IgD-negative memory B cell (primary cell): ENCODE results near the gene TNIK. TPM values are rescaled to one million over a fixed set of nuclear protein-coding genes. Genes with fewer than 3 reads are reported as not detected.
"Not testable (repeated sequence)": the region's sequence is repeated elsewhere in the genome, so short reads cannot be mapped to it uniquely, and the experiment has no call there.

Experiments used
- H3K27ac Mint-ChIP-seq, 3 donors: one replicate each; pipeline ENCODE4 v1.8.0; 2020 to 2022; ENCODE audit warnings: mild to moderate bottlenecking in 3 of 3, mixed read lengths in 3 of 3, moderate library complexity in 1 of 3
- H3K27me3 Mint-ChIP-seq: one replicate; pipeline ENCODE4 v1.8.0; 2021; ENCODE audit warnings: mixed read lengths
- H3K36me3 Mint-ChIP-seq: one replicate; pipeline ENCODE4 v1.8.0; 2020; ENCODE audit warnings: mild to moderate bottlenecking, mixed read lengths
- H3K4me1 Mint-ChIP-seq, 3 donors: one replicate each; pipeline ENCODE4 v1.8.0; 2020 to 2022; ENCODE audit warnings: mixed read lengths in 3 of 3, mild to moderate bottlenecking in 1 of 3
- H3K4me3 Mint-ChIP-seq, 4 donors: one replicate each; pipeline ENCODE4 v1.8.0; 2020 to 2022; ENCODE audit warnings: mild to moderate bottlenecking in 4 of 4, mixed read lengths in 4 of 4, moderate library complexity in 3 of 4
- H3K9me3 Mint-ChIP-seq, 3 donors: one replicate each; pipeline ENCODE4 v1.8.0; 2020 to 2021; ENCODE audit warnings: mixed read lengths in 3 of 3, mild to moderate bottlenecking in 1 of 3
- polyA plus RNA-seq: library from polyadenylated mRNA; unstranded; fragments of 300-500 nt; fragmentation: Illumina TruSeq; gene quantifications from one replicate; pipeline ENCODE4 v1.2.3, GENCODE V29; 2021

TNIK gene
- polyA plus RNA-seq, 1 donor from 2014 or later: 3.0 TPM

DNA sequence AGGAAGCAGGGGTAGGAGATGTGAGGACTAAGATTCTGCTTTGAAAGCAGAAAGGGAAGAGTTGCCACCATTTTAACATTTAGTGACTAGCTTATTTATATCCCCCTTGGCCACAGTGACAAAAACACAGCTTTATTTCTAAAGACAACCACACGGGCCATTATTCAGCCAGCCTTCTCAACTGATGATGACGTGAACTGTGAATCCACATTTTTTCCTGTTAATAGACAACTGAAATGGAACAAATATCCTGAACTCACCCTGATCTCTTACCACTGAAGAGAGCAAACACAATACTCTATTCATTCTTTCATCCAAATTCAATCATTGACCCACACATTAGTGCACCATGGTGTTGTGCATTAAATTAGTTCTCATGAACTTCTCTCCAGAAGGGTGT, 145.1 kb downstream of the TNIK start:
- H3K4me3 Mint-ChIP-seq: no peak overlapping the region
- no peaks in the 10 kb centered on the region for H3K4me1 Mint-ChIP-seq
- peaks cover 2% of the 10 kb centered on the region for H3K36me3 Mint-ChIP-seq
- no peaks in the 10 kb centered on the region for H3K9me3 Mint-ChIP-seq
- no peaks in the 10 kb centered on the region for H3K27me3 Mint-ChIP-seq
- no peak overlapping the region for H3K27ac Mint-ChIP-seq

DNA sequence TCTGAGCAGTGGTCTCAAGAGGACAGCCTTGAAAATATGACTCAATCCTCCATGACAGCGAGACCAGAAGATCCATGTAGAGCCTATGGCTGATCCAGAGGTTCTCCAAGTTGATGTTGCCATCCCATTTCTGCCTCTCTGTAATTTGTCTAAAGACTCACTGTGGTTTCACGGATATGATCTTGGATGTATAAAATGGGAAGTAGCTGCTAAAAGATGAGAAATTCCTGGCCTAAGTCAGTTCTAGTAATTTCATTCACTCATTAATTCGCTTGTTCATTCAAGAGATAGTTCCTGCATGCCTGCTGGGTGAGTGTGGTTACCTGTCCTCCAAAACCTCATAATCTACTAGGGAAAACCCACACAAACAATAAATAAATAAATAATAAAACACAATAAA, 145.9 kb downstream of the TNIK start:
- no peak overlapping the region for H3K4me3 Mint-ChIP-seq
- H3K9me3 Mint-ChIP-seq: no peaks in the 10 kb centered on the region
- no peak overlapping the region for H3K27ac Mint-ChIP-seq
- peaks cover 2% of the 10 kb centered on the region for H3K36me3 Mint-ChIP-seq
- H3K4me1 Mint-ChIP-seq: no peaks in the 10 kb centered on the region
- no peaks in the 10 kb centered on the region for H3K27me3 Mint-ChIP-seq

DNA sequence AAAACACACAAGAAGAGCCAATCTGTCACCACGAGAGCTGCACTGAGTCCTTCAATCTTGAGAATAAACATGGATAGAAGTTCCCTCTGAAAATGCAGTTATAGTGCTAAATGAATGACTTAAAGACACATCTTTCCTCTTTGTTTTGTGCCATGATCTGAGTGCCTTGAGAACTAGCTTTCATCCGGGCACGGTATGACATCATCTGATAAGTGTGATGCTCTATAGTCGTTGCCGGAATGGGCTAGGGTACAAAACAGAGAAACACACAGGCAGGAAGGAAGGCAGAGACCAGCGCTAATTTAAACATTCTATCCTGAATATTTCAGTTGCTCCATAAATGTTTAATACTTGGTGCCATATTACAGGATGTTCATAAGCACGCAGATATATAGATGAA, 146.5 kb downstream of the TNIK start:
- no peaks in the 10 kb centered on the region for H3K9me3 Mint-ChIP-seq
- no peak overlapping the region for H3K4me3 Mint-ChIP-seq
- H3K27me3 Mint-ChIP-seq: no peaks in the 10 kb centered on the region
- H3K36me3 Mint-ChIP-seq: peaks cover 2% of the 10 kb centered on the region
- H3K4me1 Mint-ChIP-seq: no peaks in the 10 kb centered on the region
- no peak overlapping the region for H3K27ac Mint-ChIP-seq

DNA sequence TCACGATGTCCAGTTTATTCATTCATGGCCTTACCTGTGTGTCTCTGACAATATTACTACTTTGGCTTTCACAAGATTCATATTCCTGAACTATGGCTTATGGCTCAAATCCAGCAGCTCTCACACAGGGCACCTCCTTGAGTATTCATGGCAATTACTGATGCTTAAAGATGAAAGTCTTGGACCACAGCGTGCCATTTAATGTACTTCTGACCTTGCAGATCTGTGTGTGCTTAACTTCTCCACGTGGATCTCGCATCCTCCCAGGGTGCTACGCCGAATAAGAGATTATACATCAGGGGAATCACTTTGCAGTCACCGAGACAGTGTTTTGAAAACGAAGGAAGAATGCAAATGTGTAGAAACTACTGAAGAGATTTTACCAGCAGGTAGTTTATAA, 147.5 kb downstream of the TNIK start:
- Mint-ChIP-seq H3K9me3 (no peaks in the 10 kb centered on the region), H3K27ac (no peak overlapping the region), H3K27me3 (no peaks in the 10 kb centered on the region), H3K36me3 (peaks cover 2% of the 10 kb centered on the region), H3K4me3 (no peak overlapping the region), H3K4me1 (no peaks in the 10 kb centered on the region)

DNA sequence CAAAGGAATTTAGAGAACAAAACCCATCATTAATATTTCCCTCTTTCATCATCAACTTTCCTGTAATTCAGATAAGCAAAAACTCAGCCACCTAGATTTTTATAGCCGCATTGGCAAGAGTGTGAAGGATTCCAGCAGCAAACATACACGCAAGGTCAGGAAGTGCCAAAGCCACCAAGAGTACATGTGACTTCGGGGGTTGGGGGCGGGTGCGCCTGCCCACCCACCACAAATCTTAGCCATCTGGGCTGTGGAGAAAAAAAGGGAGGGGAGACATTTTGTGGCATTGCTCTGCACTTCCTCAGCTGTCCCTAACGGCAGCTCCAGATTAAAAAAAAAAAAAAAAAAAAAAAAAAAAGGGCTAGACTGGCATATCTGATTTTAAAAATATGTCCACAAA, 148.4 kb downstream of the TNIK start:
- Mint-ChIP-seq H3K36me3 (peaks cover 2% of the 10 kb centered on the region), H3K4me3 (no peak overlapping the region), H3K27ac (no peak overlapping the region)

DNA sequence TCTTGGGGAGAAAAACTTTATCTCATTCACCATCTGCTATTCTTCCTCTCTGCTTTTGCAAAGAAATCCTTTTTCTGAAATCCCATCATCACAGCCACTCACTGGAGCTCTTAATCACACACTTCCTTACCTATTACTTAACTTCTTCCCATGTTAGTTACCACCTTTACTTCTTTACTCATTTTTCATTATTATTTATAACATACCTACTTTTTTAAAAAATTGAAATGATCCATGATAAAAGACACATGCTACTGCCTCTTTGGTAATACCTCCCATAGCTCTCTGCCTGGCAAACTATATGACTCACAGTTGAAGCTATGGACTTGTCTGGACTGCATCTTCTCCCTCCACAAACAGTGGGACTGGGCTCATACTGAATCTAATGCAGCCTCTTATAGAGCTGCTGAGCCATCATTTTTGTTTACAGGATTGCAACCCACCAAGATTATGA, 150.3 kb downstream of the TNIK start:
- Mint-ChIP-seq H3K27ac (no peak overlapping the region), H3K4me3 (peak overlapping the region in 1 of 4 donors; percentile 9)

More for the DNA sequence above, 148.4 kb downstream of the TNIK start:
- Mint-ChIP-seq H3K27me3 (no peaks in the 10 kb centered on the region), H3K4me1 (no peaks in the 10 kb centered on the region), H3K9me3 (no peaks in the 10 kb centered on the region)

DNA sequence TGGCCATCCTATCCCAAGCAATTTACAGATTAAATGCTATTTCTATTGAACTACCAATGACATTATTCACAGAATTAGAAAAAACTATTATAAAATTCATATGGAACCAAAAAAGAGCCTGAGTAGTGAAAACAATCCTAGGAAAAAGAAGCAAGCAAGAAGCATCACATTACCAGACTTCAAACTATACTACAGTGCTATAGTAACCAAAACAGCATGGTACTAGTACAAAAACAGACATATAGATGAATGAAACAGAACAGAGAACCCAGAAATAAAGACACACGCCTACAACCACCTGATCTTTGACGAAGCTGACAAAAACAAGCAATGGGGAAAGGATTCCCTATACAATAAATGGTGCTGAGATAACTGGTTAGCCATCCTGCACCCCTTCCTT, 152.2 kb downstream of the TNIK start:
- no peaks in the 10 kb centered on the region for H3K4me1 Mint-ChIP-seq

More for the DNA sequence above, 150.3 kb downstream of the TNIK start:
- H3K9me3 Mint-ChIP-seq: peaks cover 0 to 3% (median 0%) of the 10 kb centered on the region in 3 donors
- H3K27me3 Mint-ChIP-seq: no peaks in the 10 kb centered on the region
- H3K36me3 Mint-ChIP-seq: no peaks in the 10 kb centered on the region
- no peaks in the 10 kb centered on the region for H3K4me1 Mint-ChIP-seq

DNA sequence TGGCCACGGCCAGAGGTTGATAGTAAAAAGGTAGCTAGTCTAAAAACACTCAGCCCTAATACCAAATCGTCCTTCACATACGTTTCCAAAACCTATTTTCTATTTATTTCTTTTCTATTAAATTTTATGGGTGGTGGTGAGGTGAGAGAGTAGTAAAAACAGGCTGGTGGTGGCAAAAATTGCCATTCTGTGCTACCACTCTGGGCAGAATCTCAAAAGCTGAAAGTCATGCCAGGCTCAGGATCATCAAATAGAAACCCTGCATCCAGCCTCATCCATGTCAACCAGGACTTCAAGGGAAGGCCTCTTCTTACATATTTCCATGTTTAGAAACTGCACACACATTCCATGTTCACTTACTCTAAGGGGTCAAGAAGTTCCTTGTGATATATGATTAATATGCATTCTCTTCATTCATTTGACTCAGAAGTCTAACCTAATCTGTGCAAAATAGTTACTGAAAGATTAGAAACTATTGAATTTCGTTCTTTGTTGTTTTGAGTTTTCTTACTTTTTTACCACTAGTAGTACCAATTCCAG, 153.1 kb downstream of the TNIK start:
- Mint-ChIP-seq H3K9me3 (peaks cover 0 to 4% (median 3%) of the 10 kb centered on the region in 3 donors), H3K27me3 (peaks cover 2% of the 10 kb centered on the region), H3K36me3 (peaks cover 3% of the 10 kb centered on the region), H3K27ac (no peak overlapping the region), H3K4me1 (no peaks in the 10 kb centered on the region), H3K4me3 (no peak overlapping the region)

More for the DNA sequence above, 152.2 kb downstream of the TNIK start:
- H3K27ac Mint-ChIP-seq: no peak overlapping the region
- H3K9me3 Mint-ChIP-seq: peaks cover 0 to 4% (median 3%) of the 10 kb centered on the region in 3 donors
- no peak overlapping the region for H3K4me3 Mint-ChIP-seq
- H3K27me3 Mint-ChIP-seq: peaks cover 2% of the 10 kb centered on the region
- peaks cover 3% of the 10 kb centered on the region for H3K36me3 Mint-ChIP-seq

DNA sequence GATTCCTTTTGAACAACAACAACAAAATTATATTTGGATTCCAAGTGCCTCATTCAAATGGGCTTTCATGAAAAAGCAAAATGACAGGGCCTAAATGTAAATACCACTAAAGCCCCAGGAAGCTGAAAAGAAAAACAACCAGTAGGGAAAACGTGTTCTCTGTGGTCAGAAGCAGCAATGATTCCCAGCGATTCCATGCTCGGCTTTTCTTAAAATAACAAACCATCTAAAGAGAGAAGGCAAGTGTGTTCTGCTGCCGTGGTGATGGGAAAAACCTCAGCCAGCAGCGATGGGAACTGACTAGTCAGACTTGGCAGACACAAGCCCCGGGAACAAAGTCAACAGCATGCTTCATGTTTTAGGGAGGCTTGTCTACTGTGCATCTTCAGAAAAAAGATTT, 153.6 kb downstream of the TNIK start:
- peaks cover 0 to 4% (median 3%) of the 10 kb centered on the region in 3 donors for H3K9me3 Mint-ChIP-seq

DNA sequence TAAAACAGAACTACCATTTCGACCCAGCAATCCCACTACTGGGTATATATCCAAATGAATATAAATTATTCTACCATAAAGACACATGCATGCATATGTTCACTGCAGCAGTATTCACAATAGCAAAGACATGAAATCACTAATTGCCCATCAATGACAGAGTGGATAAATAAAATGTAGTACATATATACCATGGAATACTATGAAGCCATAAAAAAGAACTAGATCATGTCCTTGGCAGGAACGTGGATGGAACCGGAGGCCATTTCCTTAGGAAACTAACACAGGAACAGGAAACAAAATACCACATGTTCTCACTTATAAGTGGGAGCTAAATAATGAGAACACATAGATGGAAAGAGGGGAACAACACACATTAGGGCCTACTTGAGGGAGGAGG, 154.4 kb downstream of the TNIK start:
- not testable (repeated sequence) for H3K9me3 Mint-ChIP-seq, H3K27ac Mint-ChIP-seq, H3K36me3 Mint-ChIP-seq, H3K4me1 Mint-ChIP-seq, H3K4me3 Mint-ChIP-seq, H3K27me3 Mint-ChIP-seq

More for the DNA sequence above, 153.6 kb downstream of the TNIK start:
- Mint-ChIP-seq H3K4me1 (no peaks in the 10 kb centered on the region), H3K27ac (no peak overlapping the region), H3K4me3 (no peak overlapping the region), H3K27me3 (peaks cover 2% of the 10 kb centered on the region), H3K36me3 (peaks cover 3% of the 10 kb centered on the region)

DNA sequence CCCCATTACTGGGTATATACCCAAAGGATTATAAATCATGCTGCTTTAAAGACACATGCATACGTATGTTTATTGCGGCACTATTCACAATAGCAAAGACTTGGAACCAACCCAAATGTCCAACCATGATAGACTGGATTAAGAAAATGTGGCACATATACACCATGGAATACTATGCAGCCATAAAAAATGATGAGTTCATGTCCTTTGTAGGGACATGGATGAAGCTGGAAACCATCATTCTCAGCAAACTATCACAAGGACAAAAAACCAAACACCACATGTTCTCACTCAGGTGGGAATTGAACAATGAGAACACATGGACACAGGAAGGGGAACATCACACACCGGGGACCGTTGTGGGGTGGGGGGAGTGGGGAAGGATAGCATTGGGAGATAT, 155.7 kb downstream of the TNIK start:
- H3K27ac Mint-ChIP-seq, H3K4me3 Mint-ChIP-seq, H3K9me3 Mint-ChIP-seq, H3K36me3 Mint-ChIP-seq, H3K27me3 Mint-ChIP-seq, H3K4me1 Mint-ChIP-seq: not testable (repeated sequence)

DNA sequence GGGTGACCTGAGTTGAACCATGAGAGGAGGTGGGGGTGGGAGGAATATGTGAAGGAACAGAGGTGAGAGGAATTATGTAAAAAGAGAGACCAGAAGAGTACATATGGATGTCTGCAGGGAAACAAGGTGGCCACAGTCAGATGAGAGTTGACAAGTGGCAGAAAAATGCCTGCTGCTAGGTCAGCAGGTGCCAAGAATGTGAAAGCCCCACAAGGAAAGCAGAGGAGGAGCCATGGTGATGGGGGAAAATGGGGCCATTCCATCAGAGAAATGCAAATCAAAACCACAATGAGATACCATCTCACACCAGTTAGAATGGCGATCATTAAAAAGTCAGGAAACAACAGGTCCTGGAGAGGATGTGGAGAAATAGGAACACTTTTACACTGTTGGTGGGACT, 156.2 kb downstream of the TNIK start:
- H3K36me3 Mint-ChIP-seq, H3K9me3 Mint-ChIP-seq, H3K27me3 Mint-ChIP-seq, H3K27ac Mint-ChIP-seq, H3K4me1 Mint-ChIP-seq: not testable (repeated sequence)
- H3K4me3 Mint-ChIP-seq: peak overlapping the region in 1 of 4 donors; percentile 53

DNA sequence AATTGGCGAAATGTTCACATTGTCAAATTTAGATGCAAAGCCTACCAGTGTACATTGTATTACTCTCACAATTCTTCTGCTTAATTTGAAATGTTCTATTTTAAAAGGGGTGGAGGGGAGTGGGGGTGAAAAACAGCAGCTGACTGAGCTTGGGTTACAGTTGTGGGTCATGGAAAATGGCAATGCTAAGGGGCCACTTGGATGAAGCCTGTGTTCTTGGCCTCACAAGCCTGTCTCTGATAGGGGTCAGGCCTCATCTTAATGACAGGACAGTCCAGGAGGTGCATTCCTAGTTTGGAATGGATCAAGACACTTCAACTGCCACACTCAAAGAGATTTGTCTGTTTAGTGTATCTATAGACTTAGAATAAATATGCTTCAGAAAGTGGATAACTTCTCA, 158.2 kb downstream of the TNIK start:
- no peak overlapping the region for H3K4me3 Mint-ChIP-seq
- H3K9me3 Mint-ChIP-seq: peaks cover 0 to 4% (median 3%) of the 10 kb centered on the region in 3 donors
- peaks cover 2% of the 10 kb centered on the region for H3K27me3 Mint-ChIP-seq
- no peaks in the 10 kb centered on the region for H3K4me1 Mint-ChIP-seq
- peaks cover 3% of the 10 kb centered on the region for H3K36me3 Mint-ChIP-seq
- H3K27ac Mint-ChIP-seq: no peak overlapping the region

DNA sequence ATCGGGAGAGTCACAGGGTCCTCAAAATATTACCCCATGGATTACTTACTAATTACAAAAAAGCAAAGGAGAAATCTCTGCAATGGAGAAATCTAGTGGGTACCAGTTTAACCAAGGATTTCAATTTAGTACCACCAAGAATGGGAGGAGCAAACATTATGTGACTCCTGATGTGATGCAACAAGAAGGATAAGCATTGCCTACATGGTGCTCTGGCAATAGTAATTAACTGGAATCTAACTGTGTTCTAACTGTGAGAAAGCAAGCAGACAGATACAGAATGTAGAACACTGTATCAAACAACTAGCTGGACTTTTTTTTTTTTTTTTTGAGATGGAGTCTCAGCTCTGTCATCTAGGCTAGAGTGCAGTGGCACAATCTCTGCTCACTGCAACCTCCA, 159.2 kb downstream of the TNIK start:
- no peak overlapping the region for H3K4me3 Mint-ChIP-seq
- peaks cover 3% of the 10 kb centered on the region for H3K36me3 Mint-ChIP-seq
- peaks cover 2% of the 10 kb centered on the region for H3K27me3 Mint-ChIP-seq
- no peak overlapping the region for H3K27ac Mint-ChIP-seq
- no peaks in the 10 kb centered on the region for H3K4me1 Mint-ChIP-seq
- peaks cover 0 to 4% (median 3%) of the 10 kb centered on the region in 3 donors for H3K9me3 Mint-ChIP-seq

DNA sequence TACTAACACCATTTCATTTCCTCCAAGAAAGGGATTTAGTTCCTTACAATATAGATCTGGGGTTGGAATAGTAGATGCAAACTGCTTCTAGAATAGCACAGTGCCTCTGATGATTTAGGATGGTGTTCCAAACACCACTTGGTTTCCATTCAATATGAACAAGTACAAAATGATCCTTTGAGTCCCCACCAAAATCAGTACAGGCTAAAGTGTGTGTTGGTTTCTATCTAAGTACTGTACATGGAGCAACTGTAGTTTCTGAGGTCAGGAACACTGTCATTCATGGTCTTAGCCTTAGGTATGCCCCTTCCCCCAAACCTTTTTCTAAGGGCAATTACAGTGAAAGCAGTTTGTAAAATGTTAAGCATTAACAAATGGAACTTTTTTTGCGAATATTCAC, 162.3 kb downstream of the TNIK start:
- H3K4me3 Mint-ChIP-seq: no peak overlapping the region
- no peaks in the 10 kb centered on the region for H3K27me3 Mint-ChIP-seq
- H3K9me3 Mint-ChIP-seq: no peaks in the 10 kb centered on the region
- peaks cover 0 to 8% (median 5%) of the 10 kb centered on the region in 3 donors for H3K4me1 Mint-ChIP-seq
- no peak overlapping the region for H3K27ac Mint-ChIP-seq
- H3K36me3 Mint-ChIP-seq: no peaks in the 10 kb centered on the region

DNA sequence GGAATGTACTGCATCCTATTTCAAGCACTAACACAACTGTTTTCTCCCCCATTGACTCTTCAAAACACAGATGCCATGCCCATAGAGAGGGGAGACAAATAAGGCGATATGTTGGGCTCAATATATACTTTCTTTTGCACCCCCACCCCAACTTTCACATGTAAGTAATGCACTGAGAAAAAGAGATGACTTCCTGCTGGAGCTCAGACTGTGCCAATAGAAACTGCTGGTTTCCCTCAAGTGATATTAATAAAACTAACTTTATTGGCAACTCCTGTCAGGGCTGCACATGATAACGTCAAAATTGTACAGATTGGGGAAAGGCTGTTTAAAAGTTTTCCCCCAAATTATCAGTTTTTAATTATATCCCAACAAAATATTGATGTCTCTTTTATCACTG, 163.0 kb downstream of the TNIK start:
- Mint-ChIP-seq H3K27ac (no peak overlapping the region), H3K27me3 (no peaks in the 10 kb centered on the region), H3K9me3 (no peaks in the 10 kb centered on the region), H3K4me1 (peaks cover 0 to 8% (median 5%) of the 10 kb centered on the region in 3 donors), H3K4me3 (no peak overlapping the region), H3K36me3 (no peaks in the 10 kb centered on the region)
